Mesothelial cell of epicardium (in vitro differentiated cells): ENCODE measurements around the gene SYT5. TPM values are rescaled to one million over a fixed set of nuclear protein-coding genes. Genes with fewer than 3 reads are reported as not detected.
A peak's percentile ranks its signal among the peaks of the same experiment; 100 is the strongest.
"Not testable (repeated sequence)": the region's sequence is repeated elsewhere in the genome, so short reads cannot be mapped to it uniquely, and the experiment has no call there.

Source experiments
- DNase-seq, 2 experiments: peaks; one replicate each; pipeline ENCODE4 v3.0.0; 2021; ENCODE audit warnings: low spot score in 2 of 2; ENCODE audit not compliant: unreplicated experiment in 2 of 2
- H3K27ac Mint-ChIP-seq: 2 replicates; pipeline ENCODE4 v1.8.0; 2021; ENCODE audit warnings: mixed read lengths
- H3K27me3 Mint-ChIP-seq: 2 replicates; pipeline ENCODE4 v1.8.0; 2021; ENCODE audit warnings: low read depth, mixed read lengths
- H3K36me3 Mint-ChIP-seq: 2 replicates; pipeline ENCODE4 v1.8.0; 2021; ENCODE audit warnings: mixed read lengths
- H3K4me1 Mint-ChIP-seq: 2 replicates; pipeline ENCODE4 v1.8.0; 2021; ENCODE audit warnings: mixed read lengths
- H3K4me3 Mint-ChIP-seq: 2 replicates; pipeline ENCODE4 v1.8.0; 2021; ENCODE audit warnings: mild to moderate bottlenecking, moderate library complexity, mixed read lengths
- H3K9me3 Mint-ChIP-seq: 2 replicates; pipeline ENCODE4 v1.8.0; 2021; ENCODE audit warnings: mixed read lengths
- total RNA-seq: library from RNA; stranded (reverse); gene quantifications from 3 replicates; pipeline ENCODE4 v1.2.1, GENCODE V29; 2021
- TF ChIP-seq, protein P1 (sequence below): fragments of 200-600 bp; sonication (generic); IDR thresholded peaks from one replicate; pipeline ENCODE4 v1.5.0; 2021; ENCODE audit warnings: antibody characterized with exemption; ENCODE audit not compliant: unreplicated experiment

The SYT5 gene
- total RNA-seq, 1 donor from 2014 or later, result 0.67 TPM

DNA sequence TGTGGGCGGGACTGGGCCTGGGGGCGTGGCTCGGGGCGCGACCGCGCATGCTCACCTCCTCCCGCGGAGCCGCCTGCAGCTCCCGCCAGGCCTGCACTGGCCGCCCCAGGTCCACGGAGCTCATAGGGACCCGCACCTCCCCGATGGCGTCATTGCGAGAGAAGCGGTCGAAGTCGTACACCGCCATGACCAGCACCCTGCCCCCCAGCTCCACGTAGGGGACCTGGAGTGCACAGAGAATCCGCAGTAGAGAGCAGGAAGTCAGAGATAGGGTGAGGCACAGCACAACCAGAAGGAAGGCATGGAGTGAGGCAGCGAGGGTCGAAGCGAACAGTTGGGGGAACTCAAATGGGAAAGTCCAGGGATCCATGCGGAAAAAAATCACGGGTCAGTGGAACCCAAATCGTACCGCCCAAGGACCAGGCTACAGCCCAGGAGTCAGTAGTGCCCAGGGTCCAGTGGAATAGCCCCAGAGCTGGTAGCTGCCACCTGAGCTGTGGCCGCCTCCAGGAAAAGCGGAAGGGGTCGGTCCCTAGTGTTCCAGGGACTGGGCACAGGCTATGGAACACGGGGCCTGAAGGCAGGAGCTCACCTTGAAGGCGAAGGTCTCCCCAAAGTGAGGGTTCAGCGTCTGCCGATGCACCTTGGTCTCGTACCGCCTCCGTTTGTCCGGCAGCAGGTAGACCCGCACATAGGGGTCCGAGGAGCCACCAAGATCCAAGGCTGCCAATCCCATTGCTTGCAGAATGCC lies 4.8 kb downstream of the SYT5 start:
- Mint-ChIP-seq H3K9me3 (no peaks in the 10 kb centered on the region), H3K27ac (no peak overlapping the region), H3K27me3 (peaks cover 98% of the 10 kb centered on the region), H3K36me3 (no peaks in the 10 kb centered on the region), H3K4me1 (peaks cover 17% of the 10 kb centered on the region), H3K4me3 (no peak overlapping the region)
- DNase-seq, result no peak
- TF ChIP-seq, protein P1, sequence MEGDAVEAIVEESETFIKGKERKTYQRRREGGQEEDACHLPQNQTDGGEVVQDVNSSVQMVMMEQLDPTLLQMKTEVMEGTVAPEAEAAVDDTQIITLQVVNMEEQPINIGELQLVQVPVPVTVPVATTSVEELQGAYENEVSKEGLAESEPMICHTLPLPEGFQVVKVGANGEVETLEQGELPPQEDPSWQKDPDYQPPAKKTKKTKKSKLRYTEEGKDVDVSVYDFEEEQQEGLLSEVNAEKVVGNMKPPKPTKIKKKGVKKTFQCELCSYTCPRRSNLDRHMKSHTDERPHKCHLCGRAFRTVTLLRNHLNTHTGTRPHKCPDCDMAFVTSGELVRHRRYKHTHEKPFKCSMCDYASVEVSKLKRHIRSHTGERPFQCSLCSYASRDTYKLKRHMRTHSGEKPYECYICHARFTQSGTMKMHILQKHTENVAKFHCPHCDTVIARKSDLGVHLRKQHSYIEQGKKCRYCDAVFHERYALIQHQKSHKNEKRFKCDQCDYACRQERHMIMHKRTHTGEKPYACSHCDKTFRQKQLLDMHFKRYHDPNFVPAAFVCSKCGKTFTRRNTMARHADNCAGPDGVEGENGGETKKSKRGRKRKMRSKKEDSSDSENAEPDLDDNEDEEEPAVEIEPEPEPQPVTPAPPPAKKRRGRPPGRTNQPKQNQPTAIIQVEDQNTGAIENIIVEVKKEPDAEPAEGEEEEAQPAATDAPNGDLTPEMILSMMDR, result no peak

- DNase-seq, result no peak
- Mint-ChIP-seq H3K27ac (no peak overlapping the region), H3K27me3 (peaks cover 97% of the 10 kb centered on the region), H3K4me1 (peaks cover 11% of the 10 kb centered on the region), H3K9me3 (no peaks in the 10 kb centered on the region), H3K4me3 (no peak overlapping the region), H3K36me3 (no peaks in the 10 kb centered on the region)
- TF ChIP-seq, protein P1, result no peak
These were observed 5.5 kb downstream of the SYT5 start for GRCh38 chr19:55174425-55175116.

DNA sequence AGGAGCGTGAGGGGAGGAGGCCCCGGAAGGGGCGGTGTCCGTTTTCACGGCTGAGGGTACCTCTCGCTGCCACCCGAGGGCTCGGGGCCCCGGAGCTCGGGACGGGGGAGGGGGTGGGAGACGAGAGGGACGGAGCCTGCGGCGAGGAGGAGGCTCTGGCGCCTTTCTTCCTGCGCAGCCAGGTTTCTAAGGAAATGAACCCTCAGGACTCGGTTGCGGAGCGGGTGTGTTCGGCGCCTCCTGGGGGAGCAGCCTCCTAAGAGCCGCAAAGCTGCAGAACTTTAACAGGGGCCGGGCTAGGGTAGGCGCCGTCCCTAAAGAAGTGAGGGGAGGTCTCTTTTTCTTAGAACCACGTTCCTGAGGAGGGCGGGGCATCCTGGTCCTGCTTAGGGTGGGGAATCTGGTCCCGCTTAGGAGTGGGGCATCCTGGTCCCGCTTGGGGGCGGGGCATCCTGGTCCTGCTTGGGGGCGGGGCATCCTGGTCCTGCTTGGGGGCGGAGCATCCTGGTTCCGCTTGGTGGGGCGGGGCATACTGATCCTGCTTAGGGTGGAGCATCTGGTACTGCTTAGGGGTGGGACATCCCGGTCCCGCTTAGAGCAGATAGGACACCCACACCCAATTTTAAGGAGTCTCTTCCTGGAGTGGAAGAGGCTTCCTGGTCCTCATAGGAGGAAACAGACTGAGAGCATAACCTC lies 6.2 kb downstream of the SYT5 start:
- Mint-ChIP-seq H3K27ac (no peak overlapping the region), H3K9me3 (no peaks in the 10 kb centered on the region), H3K36me3 (no peaks in the 10 kb centered on the region), H3K4me3 (peak overlapping the region; percentile 58), H3K27me3 (peaks cover 98% of the 10 kb centered on the region), H3K4me1 (peaks cover 10% of the 10 kb centered on the region)
- TF ChIP-seq, protein P1, result no peak
- DNase-seq, result peak in 1 of 2 experiments; percentile 60

- TF ChIP-seq, protein P1, result no peak
- peaks cover 95% of the 10 kb centered on the region for H3K27me3 Mint-ChIP-seq
- no peaks in the 10 kb centered on the region for H3K9me3 Mint-ChIP-seq
- peak overlapping the region; percentile 58 for H3K4me3 Mint-ChIP-seq
- DNase-seq, result no peak
- H3K27ac Mint-ChIP-seq, result no peak overlapping the region
- no peaks in the 10 kb centered on the region for H3K36me3 Mint-ChIP-seq
- H3K4me1 Mint-ChIP-seq, result peaks cover 8% of the 10 kb centered on the region
These were observed 6.8 kb downstream of the SYT5 start for GRCh38 chr19:55173186-55173713.

DNA sequence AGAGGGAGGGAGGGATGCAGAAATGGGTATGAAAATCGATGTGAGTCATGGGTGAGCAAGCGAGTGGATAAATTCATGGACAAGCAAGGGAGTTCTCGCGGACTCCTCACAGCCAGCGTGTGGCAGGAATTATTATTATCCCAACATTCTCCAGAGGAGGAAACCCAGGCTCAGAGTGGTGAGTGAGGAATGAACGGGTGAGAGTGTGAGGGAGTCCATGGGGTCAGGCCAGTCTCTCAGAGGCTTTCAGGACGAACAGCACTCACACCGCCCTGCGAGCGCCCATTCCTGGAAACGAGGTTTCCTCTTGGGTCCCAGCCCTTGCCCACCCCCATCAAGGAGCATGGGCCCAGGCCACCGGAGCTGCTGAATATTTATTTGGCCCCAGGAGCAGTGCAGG lies 7.3 kb downstream of the SYT5 start:
- peaks cover 92% of the 10 kb centered on the region for H3K27me3 Mint-ChIP-seq
- H3K36me3 Mint-ChIP-seq, result no peaks in the 10 kb centered on the region
- H3K9me3 Mint-ChIP-seq, result no peaks in the 10 kb centered on the region
- TF ChIP-seq, protein P1, result no peak
- H3K4me3 Mint-ChIP-seq, result peak overlapping the region; percentile 57
- H3K27ac Mint-ChIP-seq, result no peak overlapping the region
- H3K4me1 Mint-ChIP-seq, result peaks cover 8% of the 10 kb centered on the region
- DNase-seq, result no peak

DNA sequence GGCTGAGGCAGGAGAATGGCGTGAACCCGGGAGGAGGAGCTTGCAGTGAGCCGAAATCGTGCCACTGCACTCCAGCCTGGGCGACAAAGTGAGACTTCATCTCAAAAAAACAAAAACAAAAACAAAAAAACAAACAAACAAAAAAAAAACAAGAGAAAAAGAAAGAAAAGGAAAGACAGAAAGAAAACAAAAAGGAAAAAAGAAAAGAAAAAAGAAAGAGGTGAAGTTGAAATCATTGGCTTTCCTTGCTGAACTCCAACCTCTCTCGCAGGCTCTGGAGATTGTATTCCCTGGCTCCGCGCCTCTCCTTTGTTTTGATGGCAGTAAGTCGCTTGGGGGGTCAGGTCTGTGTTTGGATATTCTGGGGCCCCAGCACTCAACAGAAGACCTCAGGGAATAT lies 7.8 kb downstream of the SYT5 start:
- H3K36me3 Mint-ChIP-seq, DNase-seq, H3K27ac Mint-ChIP-seq, H3K4me1 Mint-ChIP-seq, H3K9me3 Mint-ChIP-seq: not testable (repeated sequence)
- Mint-ChIP-seq H3K4me3 (peak overlapping the region; percentile 57), H3K27me3 (peaks cover 87% of the 10 kb centered on the region)
